Epidermal melanocyte (primary cell): ENCODE measurements around the gene LSM3.
A peak's percentile ranks its signal among the peaks of the same experiment; 100 is the strongest.
"Not testable (repeated sequence)": the region's sequence is repeated elsewhere in the genome, so short reads cannot be mapped to it uniquely, and the experiment has no call there.

Experiments used
- DNase-seq: peaks from one replicate; pipeline ENCODE4 v3.0.0; 2011; ENCODE audit warnings: low spot score; ENCODE audit not compliant: insufficient read length

The LSM3 gene

GRCh38 chr3:14221902-14222301 is 43.3 kb downstream of the LSM3 start:
- no peak for DNase-seq

DNA sequence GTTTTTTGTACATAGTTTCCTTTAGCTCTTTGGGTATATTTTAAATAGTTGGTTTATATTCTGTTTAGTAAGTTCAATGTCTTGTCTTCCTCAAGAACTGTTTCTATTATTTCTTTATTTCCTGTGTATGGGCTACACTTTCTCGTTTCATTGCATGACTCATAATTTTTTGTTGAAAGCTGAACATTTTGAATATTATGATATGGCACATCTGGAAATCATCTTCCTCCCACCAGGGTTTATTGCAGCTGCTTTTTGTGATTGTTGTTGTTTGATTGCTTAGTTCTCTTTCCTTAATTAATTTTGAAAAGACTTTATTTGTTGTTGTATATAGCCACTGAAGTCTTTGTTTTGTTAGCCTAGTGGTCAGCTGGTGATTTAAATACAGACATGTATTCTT is 43.8 kb downstream of the LSM3 start:
- no peak for DNase-seq

DNA sequence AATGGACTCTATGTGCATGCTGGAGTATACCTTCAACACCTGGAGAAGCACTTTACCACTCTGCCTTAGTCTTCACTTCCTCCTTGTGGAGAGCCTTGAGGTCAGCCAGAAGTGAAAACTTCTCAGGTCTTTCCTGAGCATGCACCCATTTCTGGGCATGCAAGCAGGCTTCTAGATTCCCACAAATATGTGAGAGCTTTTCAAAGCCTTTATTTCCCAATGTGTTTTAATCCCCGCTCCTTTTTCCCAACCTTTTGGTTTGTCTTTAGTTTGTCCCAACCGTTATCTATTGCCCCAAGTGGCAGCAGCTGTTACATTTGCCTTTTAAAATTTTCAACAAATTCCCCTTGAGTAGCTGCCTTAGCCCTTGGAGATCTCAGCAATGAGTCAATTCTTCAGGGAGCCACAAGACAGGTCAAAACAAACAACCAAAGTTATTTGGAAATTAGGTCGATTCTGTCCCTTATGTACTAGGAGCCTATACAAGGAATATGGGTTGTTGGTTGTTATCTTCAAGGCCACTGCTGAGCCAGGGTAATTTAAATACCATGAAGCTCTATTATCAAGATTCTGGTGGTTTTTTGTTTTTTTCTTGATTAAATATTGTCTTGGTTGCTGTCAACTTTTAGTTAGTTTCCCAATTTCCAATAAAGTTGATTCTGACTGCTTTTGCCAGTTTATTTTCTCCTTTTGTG is 44.4 kb downstream of the LSM3 start:
- DNase-seq = no peak

- no peak for DNase-seq
Observed at GRCh38 chr3:14223595-14223994, 45.0 kb downstream of the LSM3 start.

- DNase-seq = no peak
Observed at GRCh38 chr3:14224895-14225294, 46.3 kb downstream of the LSM3 start.

DNA sequence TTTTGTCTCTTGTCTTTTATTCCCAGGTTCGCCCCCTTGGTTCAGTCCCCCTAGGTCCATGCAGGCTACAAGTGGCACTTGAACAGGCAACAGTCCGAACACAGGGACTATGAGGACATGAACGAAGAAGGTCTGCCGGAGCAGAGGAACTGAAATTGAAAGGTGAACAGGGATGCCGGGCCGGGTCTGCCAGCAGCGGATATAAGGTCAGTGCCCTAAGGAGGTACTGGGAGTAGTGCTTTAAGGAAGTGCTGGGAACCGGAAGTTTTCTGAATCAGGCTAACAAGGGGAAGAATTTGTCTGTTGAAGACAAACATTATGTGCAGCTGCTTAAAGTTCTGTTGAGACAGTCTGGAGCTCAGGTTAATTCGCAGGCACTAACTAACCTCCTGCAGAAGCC is 46.8 kb downstream of the LSM3 start:
- no peak for DNase-seq

GRCh38 chr3:14226351-14226750 is 47.7 kb downstream of the LSM3 start:
- DNase-seq = not testable (repeated sequence)

DNA sequence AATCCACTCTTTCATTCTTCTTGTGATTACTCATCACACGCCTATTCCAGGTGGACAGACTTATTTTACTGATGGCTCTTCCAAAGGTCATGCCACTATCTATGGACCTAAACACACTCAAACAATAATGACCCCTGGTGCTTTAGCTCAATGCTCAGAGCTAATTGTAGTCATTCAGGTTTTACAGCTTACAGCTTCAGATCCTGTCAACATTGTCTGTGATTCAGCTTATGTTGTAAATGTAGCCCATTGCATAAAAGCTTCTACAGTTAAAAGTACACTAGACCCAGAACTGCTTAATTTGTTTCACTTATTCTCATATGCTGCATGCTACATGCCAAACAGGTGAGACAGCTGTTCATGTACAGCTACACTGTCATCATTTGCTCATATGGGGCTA is 49.2 kb downstream of the LSM3 start:
- no peak for DNase-seq

GRCh38 chr3:14228681-14229470 is 50.3 kb downstream of the LSM3 start:
- DNase-seq = no peak

DNA sequence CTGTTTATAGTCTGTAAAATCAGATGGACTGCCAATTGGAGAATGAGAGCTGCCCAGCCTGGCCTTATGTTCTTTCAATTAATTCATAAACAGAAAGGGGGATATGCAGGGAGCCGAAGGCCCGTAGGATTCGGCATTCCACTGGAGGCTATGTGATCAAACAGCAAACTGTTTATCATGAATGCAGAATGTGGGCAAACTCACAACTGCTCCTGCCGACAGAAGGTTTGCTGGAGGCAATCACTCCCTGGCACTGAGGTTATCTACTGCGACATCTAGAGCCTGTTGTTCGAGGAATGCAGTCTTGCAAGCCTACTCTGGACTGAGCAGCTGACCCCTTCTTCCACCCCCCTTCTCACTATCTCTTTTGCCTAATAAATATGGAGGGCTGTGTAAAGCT is 51.1 kb downstream of the LSM3 start:
- not testable (repeated sequence) for DNase-seq

GRCh38 chr3:14230729-14231128 is 52.1 kb downstream of the LSM3 start:
- no peak for DNase-seq

- no peak for DNase-seq
Observed at GRCh38 chr3:14231145-14231990, 52.8 kb downstream of the LSM3 start.

DNA sequence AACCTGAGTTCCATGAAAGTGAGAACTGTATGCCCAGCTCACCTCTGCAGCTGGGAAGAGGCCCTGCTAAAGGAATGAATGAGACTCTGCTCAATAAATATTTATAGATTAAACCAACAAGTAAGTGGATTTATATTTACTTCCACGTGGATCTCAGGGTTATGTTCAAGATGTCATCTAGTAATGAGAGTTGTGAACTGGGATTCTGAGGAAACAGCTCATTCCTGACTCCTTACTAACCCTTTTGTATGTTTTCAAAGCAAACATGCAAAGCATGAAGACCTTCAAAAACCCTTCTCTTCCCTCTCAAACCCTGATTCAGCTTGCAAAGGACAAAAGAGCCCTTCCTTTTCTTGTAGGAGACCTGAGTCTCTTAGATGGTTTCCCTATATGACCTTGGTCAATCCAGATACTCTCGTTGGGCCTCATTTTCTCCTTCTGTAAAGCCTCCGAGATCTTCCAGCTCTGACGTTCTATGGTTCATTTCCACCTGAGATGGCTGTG is 53.4 kb downstream of the LSM3 start:
- no peak for DNase-seq

DNA sequence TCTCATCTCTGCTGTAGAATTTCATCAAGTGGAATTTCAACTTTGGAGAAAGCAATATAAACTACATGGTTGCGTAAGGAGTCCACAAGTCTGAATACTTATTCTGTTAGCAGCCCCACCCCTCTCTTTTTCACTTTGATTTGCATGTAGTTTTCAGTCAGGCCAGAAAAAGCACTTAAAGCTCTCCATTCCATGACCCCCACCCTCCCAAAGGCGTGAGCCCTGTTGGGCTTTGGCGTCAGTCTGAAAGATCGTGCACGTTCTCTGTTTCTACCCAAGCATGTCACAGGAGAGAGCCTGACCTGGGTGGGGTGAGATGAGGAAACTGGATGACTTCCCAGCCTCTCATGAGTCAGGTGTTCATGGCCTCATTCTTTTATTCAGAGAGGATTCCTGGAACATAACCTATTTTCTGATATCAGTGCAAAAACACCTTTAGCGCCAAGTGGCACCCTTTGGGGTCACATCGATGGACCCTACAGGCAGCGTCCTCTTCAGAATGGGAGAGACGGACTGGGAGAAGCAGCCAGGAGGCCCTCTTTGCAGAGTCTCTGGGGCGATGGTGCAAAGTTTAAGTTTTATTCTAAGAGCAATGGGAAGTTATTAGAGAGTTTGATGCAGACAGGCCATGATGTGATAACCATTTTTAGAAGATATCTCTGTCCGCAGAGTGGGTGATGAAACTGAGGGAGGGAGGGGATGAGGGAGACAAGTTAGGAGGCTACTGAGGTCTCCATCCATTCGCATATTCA is 55.8 kb downstream of the LSM3 start:
- no peak for DNase-seq

- DNase-seq = no peak
Observed at GRCh38 chr3:14235003-14235911, 56.6 kb downstream of the LSM3 start.

- DNase-seq = peak; percentile 43
Observed at GRCh38 chr3:14235912-14236295, 57.3 kb downstream of the LSM3 start.

DNA sequence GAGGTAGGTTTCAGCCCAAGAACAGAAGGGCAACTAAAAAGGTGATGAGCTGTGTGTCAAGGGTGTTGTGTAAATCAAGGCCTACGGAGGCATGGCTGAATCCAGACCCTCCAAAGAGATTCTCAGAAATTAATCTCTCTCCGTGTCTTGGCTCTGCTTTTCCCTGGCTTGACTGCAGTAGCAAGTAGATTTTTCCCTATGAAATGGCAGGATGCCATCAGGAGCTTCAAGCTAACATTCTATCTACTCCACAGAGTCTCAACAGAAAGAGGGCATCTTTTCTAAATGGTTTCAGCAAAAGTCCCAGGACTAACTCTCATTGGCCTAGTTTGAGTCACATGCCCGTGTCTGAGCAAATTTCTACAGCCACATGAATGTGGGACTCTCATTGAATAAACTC is 58.3 kb downstream of the LSM3 start:
- DNase-seq = no peak

DNA sequence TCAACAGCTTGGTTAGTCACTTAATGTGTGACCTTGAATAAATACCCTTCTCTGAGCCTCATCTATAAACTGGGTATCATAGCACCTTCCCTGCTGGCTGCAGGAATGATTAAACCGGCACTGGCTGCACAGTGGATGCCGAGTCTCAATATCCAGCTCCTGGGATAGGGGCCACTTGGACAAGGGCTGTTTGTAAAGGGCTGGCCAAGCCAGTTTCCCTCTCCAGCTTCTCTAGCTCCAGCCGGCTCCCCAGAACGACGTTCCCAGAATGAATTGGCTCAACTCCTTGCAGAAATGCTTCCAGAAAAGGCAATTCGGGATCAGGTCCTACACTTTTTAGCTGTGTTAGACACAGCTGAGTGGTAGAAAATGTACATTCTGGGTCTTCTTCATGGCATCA is 58.8 kb downstream of the LSM3 start:
- no peak for DNase-seq

- DNase-seq = no peak
Observed at GRCh38 chr3:14238356-14238755, 59.7 kb downstream of the LSM3 start.

DNA sequence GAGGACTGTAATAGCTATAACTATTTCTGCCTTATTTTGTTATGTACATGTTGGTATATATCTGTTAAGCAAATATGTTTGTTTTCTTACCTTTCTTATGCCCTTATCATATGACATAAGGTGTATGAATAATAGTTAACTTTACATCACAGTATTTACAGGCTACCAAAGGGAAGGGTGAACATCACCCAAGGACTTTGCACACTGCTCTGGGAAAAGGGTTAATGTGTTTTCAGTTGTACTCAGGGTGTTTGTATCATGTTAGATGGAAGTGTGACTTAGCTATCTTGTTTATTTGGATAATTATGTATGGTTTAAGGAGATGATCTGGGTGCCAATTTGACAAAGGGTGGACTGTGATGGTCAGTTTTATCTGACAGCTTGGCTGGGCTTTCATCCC is 60.3 kb downstream of the LSM3 start:
- no peak for DNase-seq
